Right cardiac atrium (tissue), 5 donors: ENCODE data around the gene GNA12. TPM values are rescaled to one million over a fixed set of nuclear protein-coding genes. Genes with fewer than 3 reads are reported as not detected.

Experiments used
- ATAC-seq, 2 donors: fragments of 200-7000 bp; cut with Tn5 transposase; one replicate each; pipeline versions ENCODE4 v1.8.0 to v1.9.1; 2020; ENCODE audit warnings: moderate library complexity in 2 of 2, mild to moderate bottlenecking in 1 of 2
- DNase-seq, 3 donors: peaks; one replicate each; pipeline ENCODE4 v3.0.0-alpha.2; 2020
- H3K27ac ChIP-seq: one replicate; pipeline ENCODE4 v1.5.1; 2013; ENCODE audit warnings: mild to moderate bottlenecking, low read length, control low read depth, moderate library complexity
- H3K27me3 ChIP-seq: one replicate; pipeline ENCODE4 v1.6.1; 2013; ENCODE audit not compliant: control insufficient read depth, insufficient read depth
- H3K4me1 ChIP-seq: one replicate; pipeline ENCODE4 v1.6.1; 2013; ENCODE audit warnings: low read length; ENCODE audit not compliant: control insufficient read depth, insufficient read depth
- H3K4me3 ChIP-seq: one replicate; pipeline ENCODE4 v1.5.1; 2013; ENCODE audit warnings: low read length, control low read depth
- H3K9me3 ChIP-seq: one replicate; pipeline ENCODE4 v1.6.1; 2013; ENCODE audit warnings: low read length; ENCODE audit not compliant: control insufficient read depth
- WGBS: extraction: QIAGEN DNeasy Blood & Tissue Kit; methylation state at CpG from one replicate; pipeline ENCODE4 v1.1.7; 2013; 5-methylcytosine and 5-hydroxymethylcytosine counted together
- intact Hi-C, 4 donors: fragments of 100-400 bp; cut with DNase I; formaldehyde crosslinking; loops; one replicate each; pipeline versions ENCODE4 v1.11.0 to v1.14.0; 2022 to 2023
- polyA plus RNA-seq: library from polyadenylated mRNA; stranded (reverse); fragments of 200-250 nt; gene quantifications from one replicate; pipeline ENCODE4 v1.2.3, GENCODE V29; 2013
- total RNA-seq, 4 donors: library from RNA; stranded (reverse); fragmentation: NEBNext Ultra II Directional; extraction: Animal tissue kit (Norgen Biotek cat#: 25700); gene quantifications; one replicate each; pipeline ENCODE4 v1.2.1, GENCODE V29; 2021
- donor health status: healthy with polysubstance abuse.
- donor health status: DM: no; HTN: yes; CAD: no.
- donor health status: DM: no; HTN: no; CAD: no.
- donor health status: DM: no; HTN: yes; CAD: no; lungs with severe emphysema.
- donor health status: DM: yes; HTN: yes; CAD: no.

Gene GNA12
- total and polyA plus RNA-seq, 5 donors, result 32.8 to 68.1 (median 62.8) TPM

- Histone ChIP-seq H3K4me3 (no peak overlapping the region), H3K27me3 (no peaks in the 10 kb centered on the region), H3K4me1 (peaks cover 5% of the 10 kb centered on the region), H3K27ac (peak overlapping the region; percentile 46), H3K9me3 (no peaks in the 10 kb centered on the region)
- 83% methylated on average over 11 of the region's 11 CpGs for WGBS
- DNase-seq (peak in 1 of 3 donors; percentile 5), ATAC-seq (no peak)
- intact Hi-C loops, result no loop called here
These were observed 127.6 kb downstream of the GNA12 start for GRCh38 chr7:2716488-2716887.

DNA sequence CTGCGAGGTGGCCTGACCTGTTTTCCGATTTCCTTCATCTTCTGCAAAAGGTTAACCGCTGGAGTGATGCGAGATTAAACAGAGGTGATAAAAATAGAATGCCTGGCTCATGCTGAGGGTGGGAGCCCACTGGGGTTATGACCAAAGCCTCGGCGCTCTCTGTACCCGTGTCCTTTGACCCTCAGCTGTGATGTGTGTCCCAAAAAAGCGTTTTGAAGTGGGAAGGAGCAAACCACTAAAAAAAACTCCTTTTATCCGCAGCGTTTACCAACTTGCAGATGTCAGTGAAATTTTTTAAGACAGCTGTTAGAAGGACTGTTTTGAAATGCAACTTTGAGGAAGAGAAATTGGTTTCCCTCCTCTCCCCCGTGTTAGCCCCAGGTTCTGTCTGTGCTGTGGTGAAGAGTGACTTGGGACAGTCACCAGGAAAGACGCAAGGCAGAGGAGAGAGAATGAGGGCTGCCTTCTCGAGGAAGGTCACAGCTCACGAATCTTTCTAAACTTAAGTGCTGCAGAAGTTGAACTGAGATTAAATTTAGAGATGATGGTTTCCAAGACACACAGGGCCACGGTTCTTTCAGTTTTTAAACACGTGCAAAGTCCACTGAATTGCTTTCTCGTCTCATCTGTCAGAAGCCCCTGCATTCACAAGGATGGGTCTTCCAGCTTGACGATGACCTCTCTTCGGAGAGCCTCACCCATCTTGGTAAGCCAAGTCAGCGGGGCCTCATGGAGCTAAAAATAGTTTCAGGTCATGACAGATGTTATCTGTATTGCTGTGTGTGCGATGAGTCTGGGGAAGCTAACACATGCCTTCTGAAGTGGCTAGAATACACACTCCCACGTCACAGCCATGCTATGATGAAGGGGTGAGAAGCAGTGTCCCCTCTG lies 128.5 kb downstream of the GNA12 start:
- DNase-seq (peak in 1 of 3 donors; percentile 28), ATAC-seq (peak; percentile 14 to 27)
- intact Hi-C loops, result no loop called here
- Histone ChIP-seq H3K4me3 (no peak overlapping the region), H3K27me3 (no peaks in the 10 kb centered on the region), H3K27ac (peak overlapping the region; percentile 77), H3K9me3 (no peaks in the 10 kb centered on the region), H3K4me1 (peaks cover 5% of the 10 kb centered on the region)
- 58% methylated on average over 22 of the region's 22 CpGs for WGBS

DNA sequence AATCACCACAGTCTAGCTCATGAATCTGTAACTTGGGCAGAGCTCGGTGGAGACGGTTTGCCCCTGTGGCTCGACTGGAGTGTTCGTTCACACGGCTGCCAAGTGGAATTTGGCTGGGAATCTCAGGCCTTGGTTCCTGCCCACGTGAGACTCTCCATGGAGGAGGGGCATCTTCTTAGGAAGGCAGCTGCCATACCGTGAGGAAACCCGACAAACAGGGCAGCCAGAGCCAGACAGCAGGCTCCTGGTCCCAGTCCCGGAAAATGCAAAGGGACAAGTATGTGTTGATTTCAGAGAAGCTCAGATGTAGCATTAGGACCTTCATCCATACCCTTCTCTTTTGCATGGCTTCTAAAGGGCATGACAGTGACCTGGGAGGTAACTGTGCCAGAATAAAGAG lies 129.5 kb downstream of the GNA12 start:
- Histone ChIP-seq H3K4me1 (peaks cover 5% of the 10 kb centered on the region), H3K9me3 (no peaks in the 10 kb centered on the region), H3K27me3 (no peaks in the 10 kb centered on the region), H3K27ac (peak overlapping the region; percentile 77), H3K4me3 (no peak overlapping the region)
- intact Hi-C loops, result no loop called here
- DNase-seq, result peak in 1 of 3 donors; percentile 13
- no peak for ATAC-seq
- WGBS, result 71% methylated on average over 9 of the region's 9 CpGs

DNA sequence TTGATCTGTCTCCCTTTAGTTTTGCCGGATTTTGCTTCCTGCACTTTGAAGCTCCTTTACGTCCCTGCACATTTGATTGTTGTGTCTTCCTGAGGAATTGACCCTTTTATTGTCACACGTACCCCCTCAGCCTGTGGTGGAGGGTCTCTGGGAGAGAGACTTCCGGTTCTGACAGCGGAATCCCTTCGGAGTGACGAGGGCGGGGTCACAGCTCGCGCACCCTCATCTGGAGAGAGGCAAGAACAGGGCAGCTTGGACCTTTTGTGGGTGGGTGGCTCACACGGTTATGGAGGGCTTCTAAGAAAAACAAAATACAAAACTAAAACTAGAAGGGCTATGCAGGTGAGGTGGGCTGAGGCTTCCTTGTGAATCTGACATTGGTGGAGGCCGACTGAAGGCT lies 130.1 kb downstream of the GNA12 start:
- WGBS, result 64% methylated on average over 12 of the region's 12 CpGs
- peaks cover 5% of the 10 kb centered on the region for H3K4me1 ChIP-seq
- peak overlapping the region; percentile 37 for H3K27ac ChIP-seq
- H3K27me3 ChIP-seq, result no peaks in the 10 kb centered on the region
- DNase-seq (no peak), ATAC-seq (no peak)
- no peaks in the 10 kb centered on the region for H3K9me3 ChIP-seq
- intact Hi-C loops, result no loop called here
- H3K4me3 ChIP-seq, result no peak overlapping the region

DNA sequence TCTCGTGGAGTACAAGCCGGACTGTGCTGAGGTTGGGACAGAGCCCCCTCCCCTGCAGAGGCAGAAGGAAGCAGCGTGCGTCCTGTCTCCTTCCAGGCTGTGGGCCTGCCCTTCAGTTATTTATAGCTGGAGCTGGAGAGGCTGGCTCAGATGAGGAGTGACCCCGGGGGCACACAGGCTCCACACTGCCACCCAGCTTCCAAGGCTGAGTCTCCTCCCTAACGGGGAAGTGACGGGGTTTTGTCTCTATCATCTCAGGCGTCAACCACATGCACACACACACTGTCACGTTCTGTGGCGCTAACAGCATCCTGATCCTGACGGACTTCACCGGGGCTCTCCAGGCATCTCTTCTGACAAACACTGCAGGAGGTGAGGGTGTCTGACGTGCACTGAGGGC lies 130.7 kb downstream of the GNA12 start:
- no peaks in the 10 kb centered on the region for H3K9me3 ChIP-seq
- no peaks in the 10 kb centered on the region for H3K27me3 ChIP-seq
- ATAC-seq (peak; percentile 57 to 58), DNase-seq (peak; percentile 51 to 81 (median 71))
- no peak overlapping the region for H3K4me3 ChIP-seq
- peak overlapping the region; percentile 37 for H3K27ac ChIP-seq
- 30% methylated on average over 13 of the region's 13 CpGs for WGBS
- intact Hi-C loops, result no loop called here
- peaks cover 5% of the 10 kb centered on the region for H3K4me1 ChIP-seq

- DNase-seq (no peak), ATAC-seq (no peak)
- no peak overlapping the region for H3K27ac ChIP-seq
- H3K9me3 ChIP-seq, result no peaks in the 10 kb centered on the region
- intact Hi-C loops, result no loop called here
- peaks cover 5% of the 10 kb centered on the region for H3K4me1 ChIP-seq
- 78% methylated on average over 25 of the region's 25 CpGs for WGBS
- no peak overlapping the region for H3K4me3 ChIP-seq
- no peaks in the 10 kb centered on the region for H3K27me3 ChIP-seq
These were observed 132.0 kb downstream of the GNA12 start for GRCh38 chr7:2711895-2712675.

DNA sequence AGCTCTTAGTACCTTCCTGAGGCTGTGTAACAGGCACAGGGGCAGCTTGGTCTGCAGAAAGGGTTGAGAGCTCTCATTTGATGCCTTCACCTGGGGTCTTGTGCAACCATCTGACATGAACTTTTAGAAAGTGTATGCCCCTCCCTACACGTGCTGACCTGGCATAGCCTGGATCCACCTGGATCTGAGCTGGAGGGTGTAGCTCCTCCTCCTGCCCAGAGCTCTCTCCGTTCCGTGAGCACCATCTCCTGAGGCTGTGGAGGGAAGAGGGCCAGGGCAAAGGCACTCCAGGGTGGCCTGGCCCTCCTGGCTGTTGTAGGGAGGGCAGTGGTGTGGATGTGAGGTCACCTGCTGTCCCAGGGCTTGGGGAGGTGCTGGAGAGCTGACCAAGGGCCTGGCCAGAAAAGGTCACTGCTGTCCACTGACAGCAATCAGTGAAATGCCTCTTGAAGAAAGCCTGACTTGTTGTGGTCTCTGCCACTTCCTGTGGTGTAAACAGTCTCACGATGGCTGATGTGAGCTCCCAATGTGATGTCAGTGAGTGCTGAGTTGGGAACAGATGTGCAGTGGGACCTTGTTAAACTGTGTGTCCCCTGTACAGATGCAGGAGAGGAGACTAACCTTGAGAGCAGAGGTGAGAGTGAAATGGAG lies 133.1 kb downstream of the GNA12 start:
- DNase-seq (no peak), ATAC-seq (no peak)
- intact Hi-C loops, result no loop called here
- H3K9me3 ChIP-seq, result no peaks in the 10 kb centered on the region
- 59% methylated on average over 4 of the region's 4 CpGs for WGBS
- H3K27me3 ChIP-seq, result no peaks in the 10 kb centered on the region
- H3K27ac ChIP-seq, result no peak overlapping the region
- no peak overlapping the region for H3K4me3 ChIP-seq
- peaks cover 3% of the 10 kb centered on the region for H3K4me1 ChIP-seq

DNA sequence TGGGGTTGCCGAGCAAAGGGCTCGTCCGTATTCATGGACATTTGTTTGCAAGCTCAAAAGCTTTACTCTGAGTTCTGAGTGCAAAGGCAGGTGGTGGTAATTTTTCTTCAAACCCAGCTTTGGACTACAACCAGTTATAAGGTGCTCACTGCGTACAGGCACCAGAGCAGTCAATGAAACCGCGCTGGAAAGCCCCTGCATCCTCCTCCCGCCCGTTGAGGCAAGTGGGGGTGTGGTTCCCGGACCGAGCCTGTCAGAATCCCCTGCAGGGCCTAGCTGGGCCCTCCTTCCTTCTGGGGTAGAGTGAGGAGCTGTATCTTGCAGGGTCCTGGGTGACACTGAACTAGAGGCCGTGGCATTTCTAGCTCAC lies 133.8 kb downstream of the GNA12 start:
- no peak overlapping the region for H3K4me3 ChIP-seq
- no peak for ATAC-seq
- intact Hi-C loops, result no loop called here
- H3K4me1 ChIP-seq, result peaks cover 3% of the 10 kb centered on the region
- H3K27me3 ChIP-seq, result no peaks in the 10 kb centered on the region
- no peak for DNase-seq
- no peaks in the 10 kb centered on the region for H3K9me3 ChIP-seq
- no peak overlapping the region for H3K27ac ChIP-seq
- 78% methylated on average over 11 of the region's 11 CpGs for WGBS

GRCh38 chr7:2709553-2710285 lies 134.4 kb downstream of the GNA12 start:
- H3K27ac ChIP-seq, result no peak overlapping the region
- 37% methylated on average over 35 of the region's 35 CpGs for WGBS
- ATAC-seq (peak; percentile 50 to 56), DNase-seq (peak; percentile 55 to 84 (median 81))
- intact Hi-C loops, result no loop called here
- no peaks in the 10 kb centered on the region for H3K27me3 ChIP-seq
- H3K9me3 ChIP-seq, result no peaks in the 10 kb centered on the region
- no peaks in the 10 kb centered on the region for H3K4me1 ChIP-seq
- H3K4me3 ChIP-seq, result no peak overlapping the region

DNA sequence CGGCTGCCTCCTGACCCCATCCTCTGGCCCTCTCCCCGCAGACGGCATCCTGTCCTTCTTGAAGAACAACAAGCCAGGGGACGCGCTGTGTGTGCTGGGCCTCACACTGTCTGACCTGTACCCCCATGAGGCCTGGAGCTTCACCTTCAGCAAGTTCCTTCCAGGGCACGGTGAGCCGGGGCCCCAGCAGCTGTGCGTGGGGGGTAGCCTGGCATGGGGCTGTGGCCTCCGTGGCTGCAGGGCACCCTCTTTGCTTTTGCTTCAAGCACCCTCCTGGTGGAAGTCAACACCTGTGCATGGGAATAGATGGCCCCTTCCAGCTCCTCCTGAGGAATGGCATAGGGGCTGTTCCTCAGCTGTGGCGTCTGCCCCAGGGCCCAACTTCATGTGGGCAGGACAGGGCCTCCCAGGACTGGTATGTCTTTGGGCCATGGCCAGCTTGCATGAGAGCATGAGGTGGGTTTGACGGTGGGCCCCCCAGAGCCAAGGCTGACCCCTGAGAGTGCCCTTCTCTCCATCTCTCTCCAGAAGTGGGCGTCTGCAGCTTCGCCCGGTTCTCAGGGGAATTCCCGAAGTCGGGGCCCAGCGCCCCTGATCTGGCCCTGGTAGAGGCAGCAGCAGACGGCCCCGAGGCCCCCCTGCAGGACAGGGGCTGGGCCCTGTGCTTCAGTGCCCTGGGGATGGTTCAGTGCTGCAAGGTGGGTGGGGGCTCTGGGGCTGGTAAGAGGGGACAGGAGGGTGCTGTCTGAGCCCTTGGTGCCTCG lies 135.4 kb downstream of the GNA12 start:
- 89% methylated on average over 20 of the region's 20 CpGs for WGBS
- no peak overlapping the region for H3K4me3 ChIP-seq
- no peak for ATAC-seq
- no peaks in the 10 kb centered on the region for H3K27me3 ChIP-seq
- DNase-seq, result peak in 1 of 3 donors; percentile 44
- intact Hi-C loops, result no loop called here
- H3K4me1 ChIP-seq, result no peaks in the 10 kb centered on the region
- H3K27ac ChIP-seq, result no peak overlapping the region
- H3K9me3 ChIP-seq, result no peaks in the 10 kb centered on the region
